Liver (tissue), 9 donors: ENCODE results near the gene TBC1D5. TPM values are rescaled to one million over a fixed set of nuclear protein-coding genes. Genes with fewer than 3 reads are reported as not detected.

Experiments used
- DNase-seq: peaks from one replicate; pipeline ENCODE4 v3.0.0-alpha.2; 2017; ENCODE audit warnings: low spot score
- H3K27ac ChIP-seq, 2 donors: one replicate each; pipeline ENCODE4 v1.7.0; 2013; ENCODE audit warnings: inconsistent platforms in 2 of 2, low read length in 2 of 2, control low read depth in 1 of 2, low read depth in 1 of 2, mild to moderate bottlenecking in 1 of 2
- H3K27me3 ChIP-seq, 4 donors: one replicate each; pipeline versions ENCODE4 v1.6.1 to v1.7.0; 2013; ENCODE audit warnings: low read length in 3 of 4, inconsistent platforms in 1 of 4, mild to moderate bottlenecking in 1 of 4, moderate library complexity in 1 of 4; ENCODE audit not compliant: control insufficient read depth in 4 of 4, insufficient read depth in 4 of 4
- H3K36me3 ChIP-seq, 4 donors: one replicate each; pipeline versions ENCODE4 v1.6.1 to v1.7.0; 2013; ENCODE audit warnings: low read length in 3 of 4, mild to moderate bottlenecking in 3 of 4, low read depth in 1 of 4, moderate library complexity in 1 of 4; ENCODE audit not compliant: control insufficient read depth in 4 of 4, insufficient read depth in 3 of 4
- H3K4me1 ChIP-seq, 4 donors: one replicate each; pipeline versions ENCODE4 v1.6.1 to v1.7.0; 2013; ENCODE audit warnings: low read length in 3 of 4, mild to moderate bottlenecking in 3 of 4, moderate library complexity in 1 of 4; ENCODE audit not compliant: control insufficient read depth in 4 of 4, insufficient read depth in 4 of 4
- H3K4me3 ChIP-seq, 3 donors: one replicate each; pipeline versions ENCODE4 v1.6.1 to v1.7.0; 2013; ENCODE audit warnings: low read length in 3 of 3, control low read depth in 1 of 3, low read depth in 1 of 3, mild to moderate bottlenecking in 1 of 3
- H3K9ac ChIP-seq, 2 donors: one replicate each; pipeline ENCODE4 v1.7.0; 2013; ENCODE audit warnings: low read length in 2 of 2, mild to moderate bottlenecking in 2 of 2, moderate library complexity in 2 of 2, control low read depth in 1 of 2, low read depth in 1 of 2
- H3K9me3 ChIP-seq, 4 donors: one replicate each; pipeline versions ENCODE4 v1.6.1 to v1.7.0; 2013; ENCODE audit warnings: low read length in 3 of 4; ENCODE audit not compliant: control insufficient read depth in 4 of 4
- ATF3 ChIP-seq: IDR thresholded peaks from 2 replicates; pipeline ENCODE4 v1.6.1; 2016; ENCODE audit warnings: antibody characterized with exemption
- CTCF ChIP-seq: fragments of 150-350 bp; IDR thresholded peaks from 2 replicates; pipeline ENCODE4 v1.5.1; 2017; ENCODE audit warnings: improper control_type of control experiment, low read depth, low read length; ENCODE audit not compliant: missing input control
- EGR1 ChIP-seq, 2 donors: IDR thresholded peaks; 2 replicates each; pipeline ENCODE4 v1.6.1; 2016 to 2018; ENCODE audit warnings: antibody characterized with exemption in 2 of 2, low read depth in 2 of 2
- FOXA2 ChIP-seq: IDR thresholded peaks from 2 replicates; pipeline ENCODE4 v1.6.1; 2016; ENCODE audit warnings: antibody characterized with exemption
- HNF4A ChIP-seq, 2 donors: conservative IDR thresholded peaks; 2 replicates each; pipeline ENCODE4 v1.6.1; 2016; ENCODE audit warnings: antibody characterized with exemption in 2 of 2, mild to moderate bottlenecking in 2 of 2
- JUND ChIP-seq, 2 donors: IDR thresholded peaks; 2 replicates each; pipeline ENCODE4 v1.6.1; 2016; ENCODE audit warnings: antibody characterized with exemption in 2 of 2
- RAD21 ChIP-seq, 2 donors: IDR thresholded peaks; 2 replicates each; pipeline ENCODE4 v1.6.1; 2016; ENCODE audit warnings: antibody characterized with exemption in 2 of 2, mild to moderate bottlenecking in 2 of 2
- REST ChIP-seq: IDR thresholded peaks from 2 replicates; pipeline ENCODE4 v1.6.1; 2016; ENCODE audit warnings: antibody characterized with exemption, mild to moderate bottlenecking
- RXRA ChIP-seq, 2 donors: IDR thresholded peaks; 2 replicates each; pipeline ENCODE4 v1.6.1; 2017 to 2018; ENCODE audit warnings: antibody characterized with exemption in 2 of 2, mild to moderate bottlenecking in 1 of 2
- WGBS: extraction: QIAGEN DNeasy Blood & Tissue Kit; methylation state at CpG from one replicate; pipeline ENCODE4 v1.1.7; 2013; 5-methylcytosine and 5-hydroxymethylcytosine counted together
- polyA plus RNA-seq, 2 donors: library from polyadenylated mRNA; stranded (reverse) in 1 of 2; unstranded in 1 of 2; fragments of 200-250 nt in 1 of 2; fragments of >200 nt in 1 of 2; fragmentation: Nextera tagmentation in 1 of 2; extraction: Ambion mirVana in 1 of 2; gene quantifications; one replicate each; pipeline versions ENCODE4 v1.2.1 to v1.2.3, GENCODE V29; 2013 to 2015
- total RNA-seq, 2 donors: library from RNA; depleted of rRNA; stranded (reverse); fragments of >200 nt; gene quantifications; one replicate each; pipeline ENCODE4 v1.2.3, GENCODE V29; 2014
- TF ChIP-seq, protein P1 (sequence below): IDR thresholded peaks from 2 replicates; pipeline ENCODE4 v1.6.1; 2016; ENCODE audit warnings: antibody characterized with exemption
- donor health status: healthy.
- donor health status: healthy.
- donor health status: healthy.
- donor health status: healthy.
- donor health status: healthy.

Gene TBC1D5
- total and polyA plus RNA-seq, 4 donors = 9.1 to 45.6 (median 25.6) TPM

DNA sequence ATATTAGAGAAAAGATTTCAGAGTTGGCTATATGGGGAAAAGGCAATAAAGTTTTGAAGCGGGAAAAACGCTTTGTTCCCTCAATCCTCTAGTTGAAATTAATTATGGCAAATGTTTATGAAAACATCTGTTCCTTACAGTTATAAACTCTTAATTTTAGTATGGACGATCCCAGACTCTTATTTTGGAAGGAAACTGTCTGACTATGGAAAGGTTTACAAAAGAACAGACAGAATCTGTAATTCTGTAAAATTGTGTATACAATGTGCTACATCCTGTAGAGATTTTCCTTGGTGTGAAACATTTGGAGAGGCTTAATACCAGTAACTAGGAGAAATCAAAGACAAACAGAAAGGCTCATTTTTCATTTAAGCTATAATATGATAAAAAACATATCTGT lies 311.8 kb downstream of the TBC1D5 start:
- TF ChIP-seq CTCF (no peak), REST (no peak)

DNA sequence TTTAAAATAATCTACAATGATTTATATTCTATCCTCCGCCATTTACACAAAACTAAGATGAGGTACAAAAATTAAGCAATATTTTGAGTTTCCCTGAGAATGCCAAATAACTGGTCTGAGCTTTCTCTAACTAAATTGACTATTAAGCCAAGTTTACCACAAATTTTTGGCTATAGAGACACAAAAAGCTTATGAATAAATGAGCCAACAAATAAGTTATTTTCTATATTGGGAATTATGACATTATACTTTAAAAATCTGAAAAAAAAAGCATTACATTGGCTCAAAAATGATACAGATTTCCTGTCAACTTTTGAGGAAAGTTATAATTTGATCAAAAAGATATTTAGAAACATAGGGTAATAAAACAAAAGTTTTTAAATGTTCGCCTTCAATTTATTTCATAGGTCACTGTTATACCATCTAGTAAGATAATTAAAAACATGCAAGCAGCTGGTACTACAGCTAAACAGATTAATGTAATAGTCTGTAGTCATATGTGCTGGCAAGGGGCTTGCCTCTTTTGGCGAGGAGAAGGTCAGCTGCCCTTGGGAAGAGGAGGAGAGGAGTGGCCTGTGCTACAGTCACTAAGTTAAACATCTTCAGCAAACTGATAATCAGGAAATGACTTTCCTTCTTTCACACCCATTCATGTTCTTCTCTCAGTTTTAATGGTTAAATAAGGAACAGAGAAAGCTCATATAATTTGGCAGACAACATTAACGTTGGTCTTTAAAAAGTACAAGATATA lies 318.5 kb downstream of the TBC1D5 start:
- peaks cover 0 to 14% (median 1%) of the 10 kb centered on the region in 4 donors for H3K4me1 ChIP-seq
- H3K36me3 ChIP-seq = no peaks in the 10 kb centered on the region
- WGBS = 78% methylated on average over 4 of the region's 4 CpGs
- TF ChIP-seq RXRA (IDR thresholded peaks at IDR 0.05) (no peak), FOXA2 (no peak), EGR1 (IDR thresholded peaks at IDR 0.05; ENCODE audit: low read depth in 2 of 2) (no peak), JUND (IDR thresholded peaks at IDR 0.05) (no peak), RAD21 (IDR thresholded peaks at IDR 0.05) (no peak), HNF4A (conservative IDR thresholded peaks at IDR 0.05) (no peak), ATF3 (no peak), CTCF (no peak)
- TF ChIP-seq, protein P1, sequence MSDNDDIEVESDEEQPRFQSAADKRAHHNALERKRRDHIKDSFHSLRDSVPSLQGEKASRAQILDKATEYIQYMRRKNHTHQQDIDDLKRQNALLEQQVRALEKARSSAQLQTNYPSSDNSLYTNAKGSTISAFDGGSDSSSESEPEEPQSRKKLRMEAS = no peak
- DNase-seq = no peak
- no peak overlapping the region for H3K4me3 ChIP-seq
- H3K9ac ChIP-seq = no peak overlapping the region
- no peaks in the 10 kb centered on the region for H3K9me3 ChIP-seq
- no peak overlapping the region for H3K27ac ChIP-seq
- no peaks in the 10 kb centered on the region for H3K27me3 ChIP-seq

More for the DNA sequence above, 311.8 kb downstream of the TBC1D5 start:
- no peaks in the 10 kb centered on the region for H3K27me3 ChIP-seq
- DNase-seq = no peak
- peaks cover 0 to 2% (median 0%) of the 10 kb centered on the region in 4 donors for H3K4me1 ChIP-seq
- no peaks in the 10 kb centered on the region for H3K9me3 ChIP-seq
- H3K9ac ChIP-seq = no peak overlapping the region
- no peak overlapping the region for H3K27ac ChIP-seq
- H3K4me3 ChIP-seq = no peak overlapping the region
- 88% methylated on average over 3 of the region's 3 CpGs for WGBS
- no peaks in the 10 kb centered on the region for H3K36me3 ChIP-seq
